GM20000 (cell line): ENCODE measurements around the gene ANKRD44.

Experiments used
- DNase-seq: peaks from one replicate; pipeline ENCODE4 v3.0.0; 2012; ENCODE audit warnings: low spot score
- TF ChIP-seq, protein P1 (sequence below): IDR thresholded peaks from 2 replicates; pipeline ENCODE4 v1.5.1; 2012; ENCODE audit warnings: mild to moderate bottlenecking, control low read depth; ENCODE audit errors: extremely low read depth, missing control alignments

Gene ANKRD44

DNA sequence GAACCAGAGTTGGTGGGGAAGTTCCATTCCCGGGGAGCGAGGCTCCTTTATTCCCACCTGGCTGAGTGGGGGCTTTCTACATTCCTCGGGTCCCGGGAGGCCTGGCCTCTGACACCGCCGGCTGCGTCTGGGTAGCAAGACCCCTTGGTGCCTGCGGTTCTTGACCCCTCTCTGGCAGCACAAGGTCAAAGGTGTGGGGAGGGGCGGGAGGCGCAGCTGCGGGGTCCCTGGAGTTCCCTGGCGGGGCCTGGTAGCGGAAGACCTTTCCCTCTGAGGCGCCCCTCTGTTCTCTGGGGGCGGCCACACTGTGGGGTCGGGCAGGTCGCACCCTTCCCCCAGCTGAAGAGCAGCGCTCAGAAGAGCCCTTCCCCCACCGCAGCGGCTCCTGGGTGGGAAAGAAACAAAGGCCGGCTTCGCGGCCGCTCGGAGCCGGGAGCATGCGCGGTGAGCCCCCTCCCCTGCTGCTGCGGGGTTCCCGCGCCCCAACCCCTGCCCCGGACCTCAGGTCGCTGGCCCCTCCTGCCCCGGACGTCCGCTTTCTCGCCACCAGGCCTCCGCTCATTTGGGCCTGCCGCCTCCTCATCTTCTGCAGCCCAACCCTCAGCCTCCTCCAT is 146.3 kb downstream of the ANKRD44 start:
- TF ChIP-seq, protein P1, sequence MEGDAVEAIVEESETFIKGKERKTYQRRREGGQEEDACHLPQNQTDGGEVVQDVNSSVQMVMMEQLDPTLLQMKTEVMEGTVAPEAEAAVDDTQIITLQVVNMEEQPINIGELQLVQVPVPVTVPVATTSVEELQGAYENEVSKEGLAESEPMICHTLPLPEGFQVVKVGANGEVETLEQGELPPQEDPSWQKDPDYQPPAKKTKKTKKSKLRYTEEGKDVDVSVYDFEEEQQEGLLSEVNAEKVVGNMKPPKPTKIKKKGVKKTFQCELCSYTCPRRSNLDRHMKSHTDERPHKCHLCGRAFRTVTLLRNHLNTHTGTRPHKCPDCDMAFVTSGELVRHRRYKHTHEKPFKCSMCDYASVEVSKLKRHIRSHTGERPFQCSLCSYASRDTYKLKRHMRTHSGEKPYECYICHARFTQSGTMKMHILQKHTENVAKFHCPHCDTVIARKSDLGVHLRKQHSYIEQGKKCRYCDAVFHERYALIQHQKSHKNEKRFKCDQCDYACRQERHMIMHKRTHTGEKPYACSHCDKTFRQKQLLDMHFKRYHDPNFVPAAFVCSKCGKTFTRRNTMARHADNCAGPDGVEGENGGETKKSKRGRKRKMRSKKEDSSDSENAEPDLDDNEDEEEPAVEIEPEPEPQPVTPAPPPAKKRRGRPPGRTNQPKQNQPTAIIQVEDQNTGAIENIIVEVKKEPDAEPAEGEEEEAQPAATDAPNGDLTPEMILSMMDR, result no peak
- no peak for DNase-seq

DNA sequence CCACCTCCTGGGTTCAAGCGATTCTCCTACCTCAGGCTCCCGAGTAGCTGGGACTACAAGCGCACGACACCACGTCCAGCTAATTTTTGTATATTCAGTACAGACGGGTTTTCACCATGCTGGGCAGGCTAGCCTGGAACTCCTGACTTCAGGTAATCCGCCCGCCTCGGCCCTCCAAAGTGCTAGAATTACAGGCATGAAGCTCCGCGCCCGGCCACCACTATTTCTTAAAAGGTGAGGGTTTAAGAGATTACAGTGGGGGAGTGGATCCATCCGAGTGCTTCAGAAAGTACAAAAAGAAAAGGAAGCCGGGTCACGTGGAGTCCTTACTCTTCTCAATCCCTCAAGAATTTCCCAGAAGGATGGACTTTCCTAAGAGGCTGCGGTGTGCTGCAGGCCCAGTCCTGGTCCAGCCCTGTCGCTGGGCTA is 146.9 kb downstream of the ANKRD44 start:
- DNase-seq, result no peak
- TF ChIP-seq, protein P1, result no peak

DNA sequence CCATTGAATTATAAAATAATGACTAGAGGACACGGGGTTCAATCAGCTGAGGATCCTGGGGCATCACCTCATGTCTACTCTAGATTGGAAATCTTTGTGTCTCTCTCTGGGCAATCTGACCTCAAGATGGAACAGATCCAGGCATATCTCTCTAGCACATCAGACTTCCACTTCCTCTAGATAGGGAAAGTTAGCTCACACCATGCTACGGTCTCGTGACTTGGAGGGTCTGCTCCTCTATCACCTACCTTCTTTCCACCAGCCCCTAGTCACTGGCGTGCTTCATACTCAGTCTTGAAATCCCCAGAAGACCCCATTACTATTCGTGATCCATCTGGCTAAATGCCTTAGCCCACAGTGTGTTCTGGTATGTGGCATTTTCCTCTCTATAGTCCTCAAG is 148.8 kb downstream of the ANKRD44 start:
- DNase-seq, result no peak

DNA sequence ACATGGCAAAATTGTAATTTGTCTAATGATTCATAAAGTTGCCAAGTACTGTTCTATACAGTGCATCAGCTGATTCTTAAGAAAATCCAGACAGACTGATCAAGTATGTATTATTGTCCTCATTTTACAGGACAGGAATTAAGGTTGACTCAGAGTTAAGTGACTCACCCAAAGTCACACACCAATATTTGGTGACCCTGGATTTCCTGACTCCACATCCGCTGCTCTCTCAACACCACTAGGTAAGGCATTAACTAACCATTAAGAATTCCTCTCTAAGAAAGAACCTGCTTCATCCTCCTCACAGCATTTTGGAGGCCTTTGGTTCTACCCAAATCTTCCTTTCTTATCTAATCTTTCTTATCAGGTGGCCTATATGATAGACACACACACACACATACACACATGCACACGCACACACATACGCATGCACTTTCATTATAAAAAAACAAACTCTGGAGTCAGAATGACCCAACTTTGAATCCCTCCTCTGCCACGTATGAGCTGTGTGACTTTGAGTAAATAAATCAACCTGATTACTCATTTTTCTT is 150.8 kb downstream of the ANKRD44 start:
- DNase-seq, result no peak
- TF ChIP-seq, protein P1, result no peak

More for the DNA sequence above, 148.8 kb downstream of the ANKRD44 start:
- TF ChIP-seq, protein P1, result no peak

DNA sequence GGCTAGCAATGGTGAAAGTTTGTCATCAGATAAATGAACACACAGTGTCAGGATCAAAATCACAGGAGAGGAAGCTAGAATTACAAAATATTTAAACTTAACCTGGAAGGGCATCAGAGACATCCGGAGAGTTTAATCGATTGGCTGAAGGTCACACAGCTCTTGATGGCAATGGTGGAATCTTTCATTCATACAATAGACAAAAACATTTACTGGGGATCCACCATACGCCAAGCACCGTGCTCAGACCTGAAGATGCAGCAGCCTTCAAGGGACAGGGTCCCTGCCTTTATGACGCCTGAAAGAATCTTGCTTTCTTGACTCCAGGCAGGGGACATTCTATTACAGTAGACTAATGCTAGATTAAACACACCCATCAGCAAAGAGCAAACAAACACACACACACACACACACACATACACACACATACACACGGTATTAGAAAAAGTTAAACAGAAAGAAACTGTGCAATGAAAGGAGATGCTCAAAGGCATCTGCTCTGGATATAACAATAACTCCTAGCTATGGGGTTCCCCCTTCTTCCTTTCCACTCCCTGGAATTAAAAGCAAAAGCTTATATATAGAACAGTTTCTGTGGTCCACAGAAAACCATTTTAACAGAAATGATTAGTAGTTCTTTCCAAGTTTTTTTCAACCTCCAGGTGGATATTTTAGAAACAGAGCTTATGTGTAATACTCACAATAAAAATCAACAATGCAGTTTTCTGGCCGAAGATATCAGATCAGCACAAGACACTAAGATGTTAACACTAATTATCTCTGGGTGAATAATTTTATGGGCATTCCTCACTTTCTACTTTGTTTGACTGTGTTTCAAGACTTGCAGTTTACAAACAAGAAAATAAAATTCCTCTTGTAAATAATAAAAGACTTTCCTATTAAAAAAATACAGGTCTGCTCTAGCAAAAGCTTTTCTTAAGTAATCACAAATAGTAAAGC is 151.7 kb downstream of the ANKRD44 start:
- DNase-seq, result no peak
- TF ChIP-seq, protein P1, result no peak

DNA sequence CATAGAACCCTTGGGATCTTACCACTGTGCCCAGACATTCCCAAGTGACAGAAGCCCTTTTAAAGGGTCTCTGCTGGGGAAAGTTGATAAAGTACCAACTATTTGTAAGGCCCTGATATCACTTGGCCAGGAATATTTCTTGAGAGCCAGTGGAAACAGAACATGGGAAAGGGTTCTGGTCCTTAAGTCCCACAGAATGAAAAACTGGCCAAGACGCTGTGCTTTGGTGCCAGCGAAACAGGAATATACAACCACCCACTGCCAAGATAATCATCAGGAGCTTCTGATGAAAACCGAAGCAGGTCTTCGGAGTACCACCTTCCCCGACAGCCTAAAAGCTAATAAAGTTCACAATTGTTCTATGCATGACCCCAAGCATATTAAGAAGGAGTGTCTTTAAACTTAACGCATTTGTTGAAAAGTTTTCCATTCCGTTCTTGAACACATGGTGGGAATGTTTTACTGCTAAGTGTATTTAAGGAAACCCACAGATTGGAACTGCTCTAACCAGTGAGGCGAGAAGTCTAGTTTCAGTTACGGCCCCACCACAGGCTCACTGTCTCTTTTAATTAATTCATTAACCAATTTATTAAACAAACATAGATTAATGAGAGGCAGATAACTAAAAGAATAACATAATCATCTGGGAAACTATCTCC is 152.6 kb downstream of the ANKRD44 start:
- TF ChIP-seq, protein P1, result no peak

More for the DNA sequence above, 152.6 kb downstream of the ANKRD44 start:
- DNase-seq, result no peak
